HFFc6 (cell line): ENCODE data around the gene WASF2. TPM values are rescaled to one million over a fixed set of nuclear protein-coding genes. Genes with fewer than 3 reads are reported as not detected.
A peak's percentile ranks its signal among the peaks of the same experiment; 100 is the strongest.

Experiments
- DNase-seq: peaks from one replicate; pipeline ENCODE4 v3.0.0-alpha.2; 2018
- H3K27ac Mint-ChIP-seq: 2 replicates; pipeline ENCODE4 v1.8.0; 2020; ENCODE audit warnings: mild to moderate bottlenecking, mixed read lengths
- H3K27me3 Mint-ChIP-seq: 2 replicates; pipeline ENCODE4 v1.8.0; 2021; ENCODE audit warnings: mild to moderate bottlenecking, moderate library complexity, mixed read lengths; ENCODE audit not compliant: insufficient read depth
- H3K36me3 Mint-ChIP-seq: 2 replicates; pipeline ENCODE4 v1.8.0; 2021; ENCODE audit warnings: low read depth, mixed read lengths
- H3K4me1 Mint-ChIP-seq: 2 replicates; pipeline ENCODE4 v1.8.0; 2020; ENCODE audit warnings: low read depth, mixed read lengths
- H3K4me3 Mint-ChIP-seq: 2 replicates; pipeline ENCODE4 v1.8.0; 2020; ENCODE audit warnings: mild to moderate bottlenecking, moderate library complexity, mixed read lengths
- H3K9me3 Mint-ChIP-seq: 2 replicates; pipeline ENCODE4 v1.8.0; 2020; ENCODE audit warnings: mild to moderate bottlenecking, mixed read lengths
- total RNA-seq, 6 experiments: library from RNA; stranded (reverse); fragmentation: NEBNext Ultra II Directional; extraction: Animal tissue kit (Norgen Biotek cat#: 25700); gene quantifications; 2 replicates in 1 of 6; 3 replicates in 5 of 6; pipeline ENCODE4 v1.2.3, GENCODE V29; 2021
- TF ChIP-seq, protein P1 (sequence below): fragments of 200-600 bp; sonication (generic); IDR thresholded peaks from 2 replicates; pipeline ENCODE4 v1.5.0; 2021; ENCODE audit warnings: antibody characterized with exemption, mild to moderate bottlenecking

WASF2 gene
- total RNA-seq, 6 experiments from 2014 or later = 84.4 to 99.7 (median 93.1) TPM

DNA sequence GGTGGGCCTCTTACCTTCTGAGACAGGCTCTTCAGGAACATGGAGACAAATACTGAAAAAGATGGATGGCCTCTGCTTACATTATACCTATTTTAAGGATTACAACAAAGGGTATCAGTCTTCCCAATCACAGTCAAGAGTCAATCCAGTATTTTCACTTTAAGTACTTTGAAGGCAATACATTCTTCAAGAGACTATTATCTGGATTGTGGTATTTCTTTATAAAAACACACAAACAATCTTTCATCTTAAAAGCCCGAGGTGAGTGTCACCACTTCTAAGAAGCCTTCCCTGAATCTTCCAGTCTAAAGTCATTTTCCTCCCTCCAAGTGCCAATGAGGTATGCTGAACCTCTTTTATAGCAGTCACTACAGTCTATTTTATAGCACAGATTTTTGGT, 45.3 kb downstream of the WASF2 start:
- no peaks in the 10 kb centered on the region for H3K9me3 Mint-ChIP-seq
- H3K4me1 Mint-ChIP-seq = peaks cover 20% of the 10 kb centered on the region
- peak overlapping the region; percentile 24; the same call in 1 of the 2 replicates for H3K27ac Mint-ChIP-seq
- no peaks in the 10 kb centered on the region; the same call in 1 of the 2 replicates for H3K27me3 Mint-ChIP-seq
- TF ChIP-seq, protein P1, sequence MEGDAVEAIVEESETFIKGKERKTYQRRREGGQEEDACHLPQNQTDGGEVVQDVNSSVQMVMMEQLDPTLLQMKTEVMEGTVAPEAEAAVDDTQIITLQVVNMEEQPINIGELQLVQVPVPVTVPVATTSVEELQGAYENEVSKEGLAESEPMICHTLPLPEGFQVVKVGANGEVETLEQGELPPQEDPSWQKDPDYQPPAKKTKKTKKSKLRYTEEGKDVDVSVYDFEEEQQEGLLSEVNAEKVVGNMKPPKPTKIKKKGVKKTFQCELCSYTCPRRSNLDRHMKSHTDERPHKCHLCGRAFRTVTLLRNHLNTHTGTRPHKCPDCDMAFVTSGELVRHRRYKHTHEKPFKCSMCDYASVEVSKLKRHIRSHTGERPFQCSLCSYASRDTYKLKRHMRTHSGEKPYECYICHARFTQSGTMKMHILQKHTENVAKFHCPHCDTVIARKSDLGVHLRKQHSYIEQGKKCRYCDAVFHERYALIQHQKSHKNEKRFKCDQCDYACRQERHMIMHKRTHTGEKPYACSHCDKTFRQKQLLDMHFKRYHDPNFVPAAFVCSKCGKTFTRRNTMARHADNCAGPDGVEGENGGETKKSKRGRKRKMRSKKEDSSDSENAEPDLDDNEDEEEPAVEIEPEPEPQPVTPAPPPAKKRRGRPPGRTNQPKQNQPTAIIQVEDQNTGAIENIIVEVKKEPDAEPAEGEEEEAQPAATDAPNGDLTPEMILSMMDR = no peak
- no peak for DNase-seq
- H3K4me3 Mint-ChIP-seq = no peak overlapping the region
- peaks cover 20% of the 10 kb centered on the region for H3K36me3 Mint-ChIP-seq

DNA sequence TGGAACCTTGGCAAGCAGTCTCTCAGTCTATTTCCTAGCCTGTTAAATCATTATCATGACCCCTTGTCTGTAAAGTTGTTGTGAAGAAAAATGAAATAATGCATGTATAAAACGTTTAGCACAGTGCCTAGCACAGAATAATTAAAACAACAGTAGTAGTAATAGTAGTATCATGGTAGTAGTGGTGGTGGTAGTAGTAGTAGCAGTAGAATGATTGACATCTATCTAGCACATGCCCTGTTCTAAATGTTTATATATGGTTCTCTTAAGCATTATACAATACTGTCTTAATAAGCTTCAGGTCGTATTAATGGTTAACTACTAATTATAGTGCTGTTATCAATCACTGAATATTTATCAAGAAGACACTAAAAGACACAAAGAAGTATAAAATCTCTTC, 50.8 kb downstream of the WASF2 start:
- DNase-seq = no peak
- TF ChIP-seq, protein P1 = no peak
- Mint-ChIP-seq H3K4me1 (peaks cover 50% of the 10 kb centered on the region), H3K4me3 (no peak overlapping the region), H3K36me3 (peaks cover 11% of the 10 kb centered on the region; the same call in 1 of the 2 replicates), H3K27ac (no peak overlapping the region), H3K9me3 (no peaks in the 10 kb centered on the region), H3K27me3 (no peaks in the 10 kb centered on the region)

DNA sequence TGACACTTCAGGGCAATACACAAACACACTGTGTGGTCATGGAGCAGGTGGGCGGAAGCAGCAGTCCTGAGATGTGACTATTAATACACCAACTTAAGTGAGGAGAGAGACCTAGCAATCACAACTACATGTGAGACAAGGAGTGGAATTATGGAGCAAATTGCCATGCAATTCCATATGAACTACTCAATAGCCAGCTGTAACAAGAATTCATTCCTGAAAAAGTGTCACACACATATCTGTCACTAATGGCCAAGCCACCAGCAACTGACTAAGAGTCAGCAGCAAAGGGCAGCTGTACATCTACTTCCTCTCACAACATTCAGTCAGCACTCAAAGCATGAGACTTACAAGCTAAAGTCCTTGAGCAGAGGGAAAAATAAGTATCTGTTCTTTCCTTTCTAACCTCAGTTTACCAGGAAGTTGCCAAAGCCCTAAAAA, 51.3 kb downstream of the WASF2 start:
- TF ChIP-seq, protein P1 = no peak
- peak; percentile 11 for DNase-seq
- peaks cover 55% of the 10 kb centered on the region for H3K4me1 Mint-ChIP-seq

DNA sequence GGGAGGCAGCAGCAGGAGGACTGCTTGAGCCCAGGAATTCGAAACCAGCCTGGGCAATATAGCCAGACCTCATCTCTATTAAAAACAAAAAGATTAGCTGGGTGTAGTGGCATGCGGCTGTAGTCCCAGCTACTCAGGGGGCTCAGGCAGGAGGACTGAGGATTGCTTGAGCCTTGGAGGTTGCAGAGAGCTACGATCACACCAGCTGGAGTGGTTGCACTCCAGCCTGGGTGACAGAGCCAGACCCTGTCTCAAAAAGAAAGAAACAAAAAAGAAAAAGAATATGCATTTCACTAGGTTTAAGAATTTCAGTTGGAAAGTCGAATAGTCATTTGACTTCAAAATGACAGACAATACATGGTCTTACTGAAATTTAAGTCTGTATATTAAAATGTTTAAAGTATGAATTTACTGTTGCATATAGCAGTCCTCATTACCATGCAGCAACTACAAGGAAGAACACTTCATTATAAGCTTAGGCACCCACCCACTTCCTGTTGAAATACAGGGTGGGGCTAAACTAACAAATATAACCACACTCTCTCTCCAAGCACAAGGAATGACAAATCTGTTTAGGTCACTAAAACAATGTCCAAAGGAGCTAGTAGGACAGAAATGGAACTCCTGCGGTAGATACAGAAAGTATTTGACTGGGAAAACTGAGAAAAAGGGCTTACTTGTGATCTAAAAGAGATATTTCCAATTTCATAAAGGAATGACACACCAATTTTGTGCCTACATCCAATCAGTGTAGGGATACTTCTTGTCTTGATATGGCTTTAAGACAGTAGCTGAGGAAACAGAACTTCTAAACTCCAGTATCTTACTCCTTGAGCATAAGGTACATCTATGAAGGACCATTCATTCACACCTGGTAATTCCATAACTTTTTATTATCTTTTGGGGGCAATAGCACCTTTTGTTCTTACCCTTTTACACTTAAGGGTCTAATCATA, 53.5 kb downstream of the WASF2 start:
- H3K27me3 Mint-ChIP-seq = no peaks in the 10 kb centered on the region
- H3K36me3 Mint-ChIP-seq = peaks cover 11% of the 10 kb centered on the region; the same call in 1 of the 2 replicates
- peak overlapping the region; percentile 51 for H3K4me3 Mint-ChIP-seq
- H3K9me3 Mint-ChIP-seq = no peaks in the 10 kb centered on the region
- peak; percentile 42 for DNase-seq
- TF ChIP-seq, protein P1 = no peak
- peaks cover 65% of the 10 kb centered on the region for H3K4me1 Mint-ChIP-seq
- H3K27ac Mint-ChIP-seq = peak overlapping the region; percentile 84

More for the DNA sequence above, 51.3 kb downstream of the WASF2 start:
- Mint-ChIP-seq H3K27ac (peak overlapping the region; percentile 4; the same call in 1 of the 2 replicates), H3K9me3 (no peaks in the 10 kb centered on the region), H3K36me3 (peaks cover 11% of the 10 kb centered on the region; the same call in 1 of the 2 replicates), H3K27me3 (no peaks in the 10 kb centered on the region), H3K4me3 (no peak overlapping the region)

DNA sequence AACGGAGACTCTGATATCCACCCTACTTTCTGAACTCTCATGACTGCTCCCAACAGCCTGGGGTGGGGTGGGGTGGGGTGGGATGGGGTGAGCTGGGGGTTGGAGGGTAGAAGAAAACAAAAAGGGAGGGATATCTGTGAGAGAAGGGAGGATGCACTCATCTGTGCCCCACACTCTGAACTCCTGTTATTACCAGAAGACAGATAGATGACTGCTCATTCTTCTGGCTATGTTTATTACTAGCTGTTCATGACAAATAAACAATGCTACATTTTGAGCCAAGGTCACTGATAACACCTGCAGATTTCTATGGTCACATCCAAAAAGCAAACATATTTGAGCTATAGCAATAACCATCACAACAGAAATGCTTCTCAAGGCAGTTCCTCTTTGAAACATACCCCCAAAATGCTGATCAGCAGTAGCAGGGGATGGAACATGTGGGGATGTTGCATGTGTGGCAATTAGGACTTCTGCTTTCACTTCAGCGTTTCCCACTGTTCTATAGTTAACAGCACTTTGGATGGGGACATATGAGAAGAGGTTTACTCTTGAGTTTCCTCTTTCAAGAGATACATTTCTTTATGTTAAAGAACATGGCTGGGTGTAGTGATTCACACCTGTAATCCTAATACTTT, 54.3 kb downstream of the WASF2 start:
- H3K9me3 Mint-ChIP-seq = no peaks in the 10 kb centered on the region
- no peak overlapping the region for H3K4me3 Mint-ChIP-seq
- H3K4me1 Mint-ChIP-seq = peaks cover 73% of the 10 kb centered on the region
- peaks cover 11% of the 10 kb centered on the region; the same call in 1 of the 2 replicates for H3K36me3 Mint-ChIP-seq
- DNase-seq = no peak
- no peak overlapping the region; the same call in 1 of the 2 replicates for H3K27ac Mint-ChIP-seq
- TF ChIP-seq, protein P1 = no peak
- H3K27me3 Mint-ChIP-seq = no peaks in the 10 kb centered on the region
